SHP77 treated with DMSO at 0.1 percent for 48 hours (cell line): Measurements from ENCODE around the gene CFAP58.

Source experiments
- DNase-seq: peaks from one replicate; lab custom pipeline; 2025; lab: John Stamatoyannopoulos, UW

CFAP58 gene

GRCh38 chr10:104371753-104372152, 18.1 kb downstream of the CFAP58 start:
- no peak for DNase-seq

GRCh38 chr10:104374591-104374990, 21.0 kb downstream of the CFAP58 start:
- DNase-seq, result no peak

DNA sequence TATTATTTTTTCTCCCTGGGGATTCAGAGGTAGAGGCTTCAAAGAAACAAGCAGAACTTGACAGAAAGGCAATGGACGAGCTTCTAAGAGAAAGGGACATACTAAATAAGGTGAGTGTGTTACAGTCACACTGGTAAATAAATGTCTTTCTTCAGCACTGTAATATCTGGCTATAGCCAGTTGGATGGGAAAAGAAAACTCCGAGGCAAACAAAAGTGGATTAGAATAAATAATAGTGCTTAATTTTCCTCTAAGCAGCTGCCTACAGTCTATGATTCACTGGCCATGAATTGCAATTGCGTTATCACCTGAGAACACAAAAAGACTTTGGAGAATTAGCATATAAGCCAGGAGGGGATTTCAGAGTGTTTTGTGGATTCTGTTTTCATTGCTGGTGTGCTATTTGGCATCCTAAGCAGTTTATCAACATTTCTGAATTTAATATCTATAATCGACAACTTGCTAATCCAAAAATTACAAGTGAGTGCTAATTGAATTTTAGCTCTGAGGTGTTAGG, 23.2 kb downstream of the CFAP58 start:
- DNase-seq, result no peak

DNA sequence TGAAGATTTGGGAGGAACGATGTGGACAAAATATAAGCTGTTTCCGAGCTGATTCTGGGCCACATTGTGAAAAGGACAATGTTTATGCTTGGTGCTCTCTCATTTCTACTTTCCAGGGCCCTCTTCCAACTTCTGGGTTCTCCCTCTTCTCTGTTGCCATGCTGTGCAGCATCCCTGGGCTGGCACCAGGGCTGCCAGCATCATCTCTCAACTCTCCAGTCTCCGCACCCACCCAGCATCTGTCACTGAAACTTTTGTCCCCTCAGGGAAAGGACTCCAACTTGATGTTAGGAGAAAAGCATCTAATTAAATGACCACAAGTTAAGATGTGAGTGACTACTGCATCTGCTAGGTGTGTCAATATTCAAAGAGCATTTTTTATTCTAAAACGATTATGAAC, 26.7 kb downstream of the CFAP58 start:
- no peak for DNase-seq

GRCh38 chr10:104387130-104387888, 33.7 kb downstream of the CFAP58 start:
- DNase-seq, result no peak

DNA sequence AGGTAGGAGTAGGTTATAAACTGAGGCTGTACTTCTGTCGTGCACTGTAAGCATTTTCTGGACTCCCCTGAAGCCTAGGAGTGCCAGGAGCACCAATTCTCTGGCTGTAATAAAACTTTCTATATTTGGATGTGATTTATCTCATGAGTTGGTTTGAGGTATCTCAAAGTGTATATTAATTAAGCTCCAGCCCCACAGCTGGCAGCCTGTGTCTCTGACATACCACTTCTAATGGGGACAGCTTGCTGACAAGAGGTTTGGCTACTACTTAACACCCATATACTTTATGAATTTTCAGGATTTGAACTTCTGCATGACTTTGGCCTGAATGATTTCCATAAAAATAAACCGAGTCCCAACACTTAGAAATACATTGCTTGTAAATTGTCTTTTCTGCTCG, 35.2 kb downstream of the CFAP58 start:
- no peak for DNase-seq

GRCh38 chr10:104391150-104391968, 37.7 kb downstream of the CFAP58 start:
- no peak for DNase-seq

DNA sequence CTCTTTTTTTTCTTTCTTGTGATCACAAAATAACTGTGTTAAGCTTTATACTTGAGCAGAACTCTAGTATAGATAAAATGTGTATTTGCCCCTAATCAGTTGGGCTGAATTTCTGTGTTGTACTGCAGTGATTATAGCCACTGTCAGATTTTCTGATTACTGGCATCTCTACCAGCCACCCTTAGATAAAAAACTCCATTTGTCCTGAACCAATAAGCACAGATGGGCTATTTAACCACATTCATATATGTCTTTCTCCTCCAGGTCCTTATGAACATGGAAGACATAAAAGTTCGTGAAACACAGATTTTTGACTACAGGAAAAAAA, 38.3 kb downstream of the CFAP58 start:
- DNase-seq, result no peak

- no peak for DNase-seq
Measured at GRCh38 chr10:104393387-104393786, 39.8 kb downstream of the CFAP58 start.

DNA sequence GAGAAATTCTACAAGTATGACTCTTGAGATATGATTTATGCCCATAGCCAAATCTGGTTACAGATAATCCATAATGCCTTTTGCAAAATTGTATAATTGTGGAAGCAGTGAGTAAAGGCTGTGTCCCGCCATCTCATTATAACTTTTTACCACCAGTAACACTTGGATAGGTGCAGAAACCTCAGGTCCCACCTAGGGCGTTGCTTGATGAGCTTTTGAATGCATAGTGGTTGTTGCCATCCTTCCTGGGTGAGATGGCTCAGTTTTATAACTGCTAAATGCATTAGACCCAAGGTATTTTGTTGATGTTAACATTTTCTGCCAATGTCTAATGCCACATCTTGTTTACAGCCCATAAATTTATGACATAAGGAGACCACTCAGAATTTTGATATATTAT, 42.9 kb downstream of the CFAP58 start:
- DNase-seq, result no peak

DNA sequence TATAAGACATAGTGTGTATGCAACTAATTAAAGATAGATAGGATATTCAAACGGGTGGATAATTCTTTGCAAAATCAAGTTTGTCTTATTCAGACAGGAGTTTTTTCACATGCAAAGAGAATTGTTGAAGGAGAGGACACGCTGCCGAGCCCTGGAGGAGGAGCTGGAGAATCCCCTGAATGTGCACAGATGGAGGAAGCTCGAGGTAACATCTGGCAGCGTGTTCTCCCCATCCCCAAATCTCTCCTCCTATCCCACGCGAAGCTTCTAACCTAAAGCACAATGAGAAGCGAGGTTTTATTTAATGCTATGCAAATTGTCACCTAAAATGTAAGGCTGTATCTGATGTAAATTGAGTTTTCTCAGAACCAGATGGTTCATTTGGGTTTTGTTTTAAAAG, 50.0 kb downstream of the CFAP58 start:
- no peak for DNase-seq

- DNase-seq, result no peak
Measured at GRCh38 chr10:104406715-104407650, 53.4 kb downstream of the CFAP58 start.

GRCh38 chr10:104413528-104413927, 59.9 kb downstream of the CFAP58 start:
- DNase-seq, result no peak

DNA sequence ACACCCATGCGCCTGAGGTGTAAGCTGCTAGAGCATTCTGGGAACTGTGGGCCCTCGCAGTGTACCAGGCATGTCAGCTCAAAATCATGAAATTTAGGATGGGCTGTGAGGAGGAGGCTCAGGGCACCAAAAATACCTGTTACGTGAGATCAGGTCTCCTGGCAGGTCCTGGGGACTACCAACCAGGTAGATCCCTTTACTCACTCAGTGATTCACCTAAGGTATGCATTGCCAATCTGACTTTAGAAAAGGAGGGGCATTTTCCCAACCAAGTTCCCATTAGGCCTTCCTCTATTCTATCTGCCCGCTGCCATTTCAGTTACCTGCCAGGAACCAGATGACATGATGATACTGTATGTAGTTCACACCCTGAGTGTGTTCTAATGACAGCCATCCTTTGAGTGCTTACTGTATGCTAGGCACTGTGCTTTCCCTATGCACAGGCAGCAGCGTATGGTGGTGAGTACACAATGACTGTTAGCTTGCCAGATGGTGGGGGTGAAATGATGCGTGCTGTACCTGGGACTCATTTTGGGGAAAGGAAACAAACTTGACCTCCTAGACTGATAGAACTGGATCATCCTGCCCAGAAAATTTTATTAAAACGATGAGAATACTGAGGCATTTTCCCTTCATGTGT, 62.0 kb downstream of the CFAP58 start:
- no peak for DNase-seq

DNA sequence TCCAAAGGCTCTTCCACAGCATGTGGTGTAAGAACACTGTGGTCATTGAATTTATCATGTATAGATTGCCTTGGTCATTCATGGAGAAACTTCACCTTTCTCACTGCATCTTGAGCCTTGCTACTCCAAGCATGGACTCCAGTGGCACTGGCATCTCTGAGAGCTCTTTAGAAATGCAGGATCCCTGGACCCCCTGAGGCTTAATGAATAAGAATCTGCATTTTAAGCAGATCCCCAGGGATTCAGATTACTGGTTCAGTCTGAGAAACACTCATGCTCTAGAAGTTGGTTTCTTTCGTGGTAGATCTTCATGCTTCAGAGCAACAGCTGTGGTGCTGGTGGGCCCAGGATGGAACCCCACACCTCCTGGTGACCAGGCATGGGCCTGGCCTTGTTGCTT, 63.2 kb downstream of the CFAP58 start:
- DNase-seq, result no peak

DNA sequence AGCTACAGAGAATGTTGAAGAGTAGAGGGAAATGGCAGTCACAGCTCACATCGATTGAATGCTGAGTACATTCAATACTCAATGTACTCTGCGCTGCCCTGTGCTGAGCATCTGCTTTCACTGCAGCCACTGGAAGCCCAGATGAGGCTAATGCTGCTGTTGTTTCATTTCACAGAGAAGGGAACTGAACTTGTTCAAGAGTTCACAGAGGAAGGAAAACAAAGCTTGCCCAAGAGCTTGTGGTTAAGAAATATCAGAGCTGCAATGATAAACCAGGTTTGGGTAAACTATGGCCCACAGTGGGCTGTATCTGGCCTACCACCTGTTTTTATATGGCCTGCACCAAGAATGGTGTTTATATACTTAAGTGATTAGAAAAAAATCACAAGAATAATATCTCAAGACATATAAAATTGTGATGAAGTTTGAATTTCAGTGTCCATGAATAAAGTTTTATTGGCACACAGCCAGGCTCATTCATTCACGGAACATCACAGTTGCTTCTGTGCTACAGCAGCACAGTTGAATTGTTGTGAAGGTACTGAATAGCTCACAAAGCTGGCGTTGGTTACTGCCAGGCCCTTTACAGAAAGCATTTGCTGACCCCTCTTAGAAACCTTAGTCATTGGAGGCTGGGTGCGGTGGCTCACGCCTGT, 64.1 kb downstream of the CFAP58 start:
- no peak for DNase-seq

GRCh38 chr10:104424719-104425118, 71.1 kb downstream of the CFAP58 start:
- DNase-seq, result no peak

DNA sequence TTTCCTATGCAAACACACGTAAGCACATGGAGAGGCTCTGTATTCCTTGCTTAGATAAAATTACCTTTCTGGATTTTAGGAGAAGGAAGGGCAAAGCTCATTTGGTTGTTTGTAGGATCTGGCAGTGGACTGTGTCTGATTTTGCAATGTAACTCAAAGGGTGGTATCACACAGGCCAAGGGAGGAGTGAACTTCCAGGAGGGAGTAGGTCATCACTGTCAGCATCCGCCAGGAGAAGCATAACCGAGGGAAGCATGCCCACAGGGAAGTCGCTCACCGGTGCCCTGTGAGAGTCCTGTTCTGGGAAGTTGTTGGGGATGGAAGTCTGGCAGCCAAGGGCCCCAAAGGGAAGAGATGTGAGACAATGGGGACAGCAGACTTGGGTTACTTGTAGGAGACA, 74.4 kb downstream of the CFAP58 start:
- DNase-seq, result no peak

GRCh38 chr10:104429846-104430245, 76.2 kb downstream of the CFAP58 start:
- no peak for DNase-seq

- no peak for DNase-seq
Measured at GRCh38 chr10:104430360-104430759, 76.7 kb downstream of the CFAP58 start.

DNA sequence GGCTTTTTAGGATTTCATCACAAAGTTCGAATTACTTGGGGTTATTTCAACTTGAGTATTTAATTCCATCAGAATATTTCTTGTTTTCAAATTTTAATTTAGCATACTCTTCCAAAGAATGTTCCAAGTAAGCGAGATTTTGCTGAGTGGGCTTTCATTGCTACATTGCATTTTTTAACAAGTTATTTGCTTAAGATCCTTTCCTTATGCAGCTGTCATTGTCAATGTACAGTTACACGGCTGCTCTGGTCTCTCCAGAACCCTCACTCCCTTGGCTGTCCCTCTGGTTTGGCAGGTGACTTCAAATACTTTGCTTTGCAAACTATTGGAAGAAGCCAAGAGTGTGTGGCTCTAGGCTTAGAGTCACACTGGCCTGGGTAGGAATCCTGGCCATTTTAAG, 80.0 kb downstream of the CFAP58 start:
- no peak for DNase-seq
